Activated CD4-positive, alpha-beta T cell treated with anti-CD3 and anti-CD28 coated beads, Interleukin-2, amount 50 U/mL, for 1 hour (primary cell): Measurements from ENCODE around the gene KPNA3.
"Not testable (repeated sequence)": the region's sequence is repeated elsewhere in the genome, so short reads cannot be mapped to it uniquely, and the experiment has no call there.

Experiments
- DNase-seq: peaks from one replicate; pipeline ENCODE4 v3.0.0-alpha.2; 2020

KPNA3 gene

GRCh38 chr13:49740870-49741269, 51.6 kb downstream of the KPNA3 start:
- DNase-seq = no peak

- DNase-seq = no peak
Measured at GRCh38 chr13:49739498-49740187, 52.8 kb downstream of the KPNA3 start.

GRCh38 chr13:49733181-49733951, 59.1 kb downstream of the KPNA3 start:
- DNase-seq = no peak

- no peak for DNase-seq
Measured at GRCh38 chr13:49731766-49732165, 60.7 kb downstream of the KPNA3 start.

- no peak for DNase-seq
Measured at GRCh38 chr13:49716615-49717014, 75.9 kb downstream of the KPNA3 start.

GRCh38 chr13:49714757-49715156, 77.7 kb downstream of the KPNA3 start:
- DNase-seq = no peak

- no peak for DNase-seq
Measured at GRCh38 chr13:49711218-49711863, 81.1 kb downstream of the KPNA3 start.

GRCh38 chr13:49704264-49704663, 88.2 kb downstream of the KPNA3 start:
- not testable (repeated sequence) for DNase-seq

- no peak for DNase-seq
Measured at GRCh38 chr13:49701491-49701890, 91.0 kb downstream of the KPNA3 start.

- no peak for DNase-seq
Measured at GRCh38 chr13:49697468-49697867, 95.0 kb downstream of the KPNA3 start.

- no peak for DNase-seq
Measured at GRCh38 chr13:49694446-49694845, 98.0 kb downstream of the KPNA3 start.

GRCh38 chr13:49693877-49694276, 98.6 kb downstream of the KPNA3 start:
- DNase-seq = no peak

GRCh38 chr13:49693191-49693733, 99.2 kb downstream of the KPNA3 start:
- DNase-seq = no peak

GRCh38 chr13:49690995-49691784, 101.3 kb downstream of the KPNA3 start, which contains the start of gene EBPL:
EBPL (minus strand) TSS chr13:49691486; CDS start chr13:49691424, 62 bp downstream.
- DNase-seq = peak; percentile 82

GRCh38 chr13:49690133-49690994, 102.1 kb downstream of the KPNA3 start:
- DNase-seq = no peak

- DNase-seq = no peak
Measured at GRCh38 chr13:49683489-49683888, 109.0 kb downstream of the KPNA3 start.

- no peak for DNase-seq
Measured at GRCh38 chr13:49681842-49682435, 110.5 kb downstream of the KPNA3 start.

GRCh38 chr13:49679246-49679645, 113.2 kb downstream of the KPNA3 start:
- no peak for DNase-seq

GRCh38 chr13:49678191-49678914, 114.1 kb downstream of the KPNA3 start:
- no peak for DNase-seq

GRCh38 chr13:49676581-49677298, 115.7 kb downstream of the KPNA3 start:
- DNase-seq = no peak
